Esophagus muscularis mucosa (tissue), 3 donors: Measurements from ENCODE around the gene RAB20.

Experiments
- CTCF ChIP-seq, 3 experiments: fragments of 200-600 bp in 2 of 3; fragments of 450-650 bp in 1 of 3; sonication (generic) in 2 of 3; IDR thresholded peaks; one replicate each; pipeline ENCODE4 v1.5.1; 2017 to 2019; ENCODE audit warnings: antibody characterized with exemption in 3 of 3, mild to moderate bottlenecking in 2 of 3, moderate library complexity in 1 of 3
- EP300 ChIP-seq: sonication (generic); formaldehyde crosslinking; IDR thresholded peaks from one replicate; pipeline ENCODE4 v1.6.1; 2017; ENCODE audit warnings: antibody characterized with exemption

GRCh38 chr13:110493613-110494012 is 67.9 kb downstream of the RAB20 start:
- TF ChIP-seq EP300 (no peak), CTCF (IDR thresholded peaks at IDR 0.05) (no peak)
